SU-DHL-6 (cell line): ENCODE measurements around the gene RALB.

ENCODE experiments used
- EZH2phosphoT487 ChIP-seq: fragments of 200-600 bp; sonication (generic), shearing (Covaris generic); conservative IDR thresholded peaks from 2 replicates; pipeline ENCODE4 v1.6.1; 2018; ENCODE audit warnings: mild to moderate bottlenecking, antibody characterized with exemption, low read length, moderate library complexity, mixed read lengths
- TF ChIP-seq, protein P1 (sequence below): fragments of 200-600 bp; sonication (generic); IDR thresholded peaks from one replicate; pipeline ENCODE4 v1.5.1; 2017; ENCODE audit warnings: antibody characterized with exemption, mild to moderate bottlenecking, low read length, moderate library complexity; ENCODE audit not compliant: insufficient read depth, poor library complexity, severe bottlenecking

DNA sequence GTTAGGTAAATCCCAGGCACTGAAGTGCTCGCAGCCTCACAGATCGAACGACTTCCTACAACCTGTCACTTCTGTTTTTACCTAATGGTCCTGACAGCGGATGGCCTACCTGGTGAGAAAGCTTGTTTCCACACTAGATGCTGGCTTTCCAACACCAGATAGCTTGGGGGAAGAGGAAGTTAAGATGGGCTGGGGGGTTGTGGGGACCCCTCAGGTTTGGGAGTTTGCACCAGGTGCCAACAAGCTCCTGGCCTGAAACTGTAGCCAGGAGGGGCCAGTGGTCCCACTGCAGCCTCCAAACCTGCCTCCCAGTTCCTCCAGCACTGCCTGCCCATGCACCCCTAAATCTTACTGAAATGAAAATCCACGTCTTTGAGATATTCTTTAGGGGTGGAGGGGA lies 33.4 kb upstream of the RALB start:
- no peak for TF ChIP-seq EZH2phosphoT487
- TF ChIP-seq, protein P1, sequence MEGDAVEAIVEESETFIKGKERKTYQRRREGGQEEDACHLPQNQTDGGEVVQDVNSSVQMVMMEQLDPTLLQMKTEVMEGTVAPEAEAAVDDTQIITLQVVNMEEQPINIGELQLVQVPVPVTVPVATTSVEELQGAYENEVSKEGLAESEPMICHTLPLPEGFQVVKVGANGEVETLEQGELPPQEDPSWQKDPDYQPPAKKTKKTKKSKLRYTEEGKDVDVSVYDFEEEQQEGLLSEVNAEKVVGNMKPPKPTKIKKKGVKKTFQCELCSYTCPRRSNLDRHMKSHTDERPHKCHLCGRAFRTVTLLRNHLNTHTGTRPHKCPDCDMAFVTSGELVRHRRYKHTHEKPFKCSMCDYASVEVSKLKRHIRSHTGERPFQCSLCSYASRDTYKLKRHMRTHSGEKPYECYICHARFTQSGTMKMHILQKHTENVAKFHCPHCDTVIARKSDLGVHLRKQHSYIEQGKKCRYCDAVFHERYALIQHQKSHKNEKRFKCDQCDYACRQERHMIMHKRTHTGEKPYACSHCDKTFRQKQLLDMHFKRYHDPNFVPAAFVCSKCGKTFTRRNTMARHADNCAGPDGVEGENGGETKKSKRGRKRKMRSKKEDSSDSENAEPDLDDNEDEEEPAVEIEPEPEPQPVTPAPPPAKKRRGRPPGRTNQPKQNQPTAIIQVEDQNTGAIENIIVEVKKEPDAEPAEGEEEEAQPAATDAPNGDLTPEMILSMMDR = no peak
